NCI-H1092 (cell line): Measurements from ENCODE around the gene ANKS1A.

Source experiments
- DNase-seq: peaks from one replicate; lab custom pipeline; 2025; lab: John Stamatoyannopoulos, UW

Gene ANKS1A

GRCh38 chr6:35042031-35042815, 153.2 kb downstream of the ANKS1A start:
- DNase-seq, result no peak

GRCh38 chr6:35043381-35044130, 154.5 kb downstream of the ANKS1A start:
- no peak for DNase-seq

- DNase-seq, result no peak
Measured at GRCh38 chr6:35044145-35044745, 155.2 kb downstream of the ANKS1A start.

GRCh38 chr6:35044761-35045421, 155.8 kb downstream of the ANKS1A start:
- DNase-seq, result peak; percentile 11

- DNase-seq, result no peak
Measured at GRCh38 chr6:35046103-35046502, 157.0 kb downstream of the ANKS1A start.

- DNase-seq, result no peak
Measured at GRCh38 chr6:35046862-35047261, 157.8 kb downstream of the ANKS1A start.

- no peak for DNase-seq
Measured at GRCh38 chr6:35047265-35048011, 158.4 kb downstream of the ANKS1A start.

- no peak for DNase-seq
Measured at GRCh38 chr6:35048031-35048613, 159.1 kb downstream of the ANKS1A start.

- no peak for DNase-seq
Measured at GRCh38 chr6:35048631-35049083, 159.6 kb downstream of the ANKS1A start.

GRCh38 chr6:35049156-35049735, 160.2 kb downstream of the ANKS1A start:
- DNase-seq, result no peak

GRCh38 chr6:35049900-35050756, 161.1 kb downstream of the ANKS1A start:
- DNase-seq, result no peak

- DNase-seq, result no peak
Measured at GRCh38 chr6:35050757-35051330, 161.8 kb downstream of the ANKS1A start.

GRCh38 chr6:35051396-35051795, 162.3 kb downstream of the ANKS1A start:
- DNase-seq, result no peak

- DNase-seq, result no peak
Measured at GRCh38 chr6:35051997-35052583, 163.0 kb downstream of the ANKS1A start.

GRCh38 chr6:35052694-35053565, 163.9 kb downstream of the ANKS1A start:
- DNase-seq, result no peak

- no peak for DNase-seq
Measured at GRCh38 chr6:35053701-35054100, 164.6 kb downstream of the ANKS1A start.

GRCh38 chr6:35054106-35054742, 165.2 kb downstream of the ANKS1A start:
- DNase-seq, result no peak

- no peak for DNase-seq
Measured at GRCh38 chr6:35054743-35055130, 165.7 kb downstream of the ANKS1A start.
